ENCODE measurements around the gene SHB.

- no peak for TF ChIP-seq POLR2A (IDR thresholded peaks at IDR 0.05)
- no peak for TF ChIP-seq CTCF (IDR thresholded peaks at IDR 0.05)
- TF ChIP-seq EP300 (IDR thresholded peaks at IDR 0.05), result no peak
- TF ChIP-seq POLR2AphosphoS5 (IDR thresholded peaks at IDR 0.05), result no peak
These were observed 14.4 kb downstream of the SHB start for GRCh38 chr9:38054653-38055052.
